HEK293T (cell line): ENCODE data around the gene DDX39B.

Source experiments
- CTCF ChIA-PET: fragments of 350-600 bp; formaldehyde crosslinking; extraction: SDS; loops from one replicate; lab custom pipeline; 2021; ENCODE audit warnings: antibody characterized with exemption, inconsistent platforms; lab: Yijun Ruan, JAX
- POLR2A ChIA-PET: fragments of 350-600 bp; formaldehyde crosslinking; extraction: SDS; loops from one replicate; lab custom pipeline; 2020; ENCODE audit warnings: antibody characterized with exemption, inconsistent platforms; lab: Yijun Ruan, JAX
- DNase-seq: peaks from one replicate; pipeline ENCODE4 v3.0.0; 2012; ENCODE audit warnings: mixed read lengths; ENCODE audit errors: extremely low spot score
- ARNT ChIP-seq: fragments of 450-650 bp; IDR thresholded peaks from 2 replicates; pipeline ENCODE4 v1.6.1; 2017; ENCODE audit warnings: mild to moderate bottlenecking
- BHLHE40 ChIP-seq: fragments of 450-650 bp; IDR thresholded peaks from 2 replicates; pipeline ENCODE4 v1.6.1; 2016; ENCODE audit warnings: mild to moderate bottlenecking, moderate library complexity, borderline replicate concordance
- CTBP1 ChIP-seq: fragments of 450-650 bp; IDR thresholded peaks from 2 replicates; pipeline ENCODE4 v1.6.1; 2016; ENCODE audit warnings: borderline replicate concordance
- ELF4 ChIP-seq: fragments of 450-650 bp; IDR thresholded peaks from 2 replicates; pipeline ENCODE4 v1.6.1; 2017; ENCODE audit warnings: antibody characterized with exemption
- FOXA1 ChIP-seq: fragments of 450-650 bp; IDR thresholded peaks from 2 replicates; pipeline ENCODE4 v1.6.1; 2016; ENCODE audit warnings: mild to moderate bottlenecking
- FOXK2 ChIP-seq: fragments of 450-650 bp; IDR thresholded peaks from 2 replicates; pipeline ENCODE4 v1.6.1; 2016; ENCODE audit warnings: mild to moderate bottlenecking
- FOXM1 ChIP-seq: fragments of 450-650 bp; IDR thresholded peaks from 2 replicates; pipeline ENCODE4 v1.6.1; 2017; ENCODE audit warnings: mild to moderate bottlenecking, borderline replicate concordance
- HDGF ChIP-seq: fragments of 450-650 bp; IDR thresholded peaks from 2 replicates; pipeline ENCODE4 v1.6.1; 2017; ENCODE audit warnings: antibody characterized with exemption, borderline replicate concordance
- L3MBTL2 ChIP-seq: fragments of 450-650 bp; conservative IDR thresholded peaks from 2 replicates; pipeline ENCODE4 v1.6.1; 2016; ENCODE audit warnings: mild to moderate bottlenecking
- LEF1 ChIP-seq: fragments of 450-650 bp; IDR thresholded peaks from 2 replicates; pipeline ENCODE4 v1.6.1; 2017; ENCODE audit warnings: mild to moderate bottlenecking, borderline replicate concordance
- NFRKB ChIP-seq: fragments of 450-650 bp; IDR thresholded peaks from 2 replicates; pipeline ENCODE4 v1.6.1; 2016; ENCODE audit warnings: mild to moderate bottlenecking, moderate library complexity
- SP1 ChIP-seq: fragments of 450-650 bp; IDR thresholded peaks from 2 replicates; pipeline ENCODE4 v1.6.1; 2017
- SUZ12 ChIP-seq: fragments of 450-650 bp; IDR thresholded peaks from 2 replicates; pipeline ENCODE4 v1.6.1; 2016; ENCODE audit warnings: mild to moderate bottlenecking
- TARDBP ChIP-seq: fragments of 450-650 bp; IDR thresholded peaks from 2 replicates; pipeline ENCODE4 v1.6.1; 2016
- ZNF384 ChIP-seq: fragments of 450-650 bp; IDR thresholded peaks from 2 replicates; pipeline ENCODE4 v1.6.1; 2016
- TF ChIP-seq, protein P1 (sequence below): fragments of 450-650 bp; IDR thresholded peaks from 2 replicates; pipeline ENCODE4 v1.6.1; 2016

The DDX39B gene

DNA sequence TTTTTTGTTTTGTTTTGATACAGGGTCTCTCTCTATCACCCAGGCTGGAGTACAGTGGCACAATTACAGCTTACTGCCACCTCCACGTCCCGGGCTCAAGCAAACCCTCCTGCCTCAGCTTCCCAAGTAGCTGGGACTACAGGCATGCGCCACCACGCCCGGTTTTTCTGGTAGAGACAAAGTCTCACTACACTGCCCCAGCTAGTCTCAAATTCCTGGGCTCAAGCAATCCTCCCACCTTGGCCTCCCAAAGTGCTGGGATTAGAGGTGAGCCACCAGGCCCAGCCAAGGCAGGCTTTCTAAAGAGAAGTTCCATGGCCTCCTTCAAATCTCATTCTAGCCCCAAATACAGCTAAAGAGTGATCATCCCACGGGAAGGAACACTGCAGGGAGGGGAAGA, 7.8 kb downstream of the DDX39B start:
- TF ChIP-seq, protein P1, sequence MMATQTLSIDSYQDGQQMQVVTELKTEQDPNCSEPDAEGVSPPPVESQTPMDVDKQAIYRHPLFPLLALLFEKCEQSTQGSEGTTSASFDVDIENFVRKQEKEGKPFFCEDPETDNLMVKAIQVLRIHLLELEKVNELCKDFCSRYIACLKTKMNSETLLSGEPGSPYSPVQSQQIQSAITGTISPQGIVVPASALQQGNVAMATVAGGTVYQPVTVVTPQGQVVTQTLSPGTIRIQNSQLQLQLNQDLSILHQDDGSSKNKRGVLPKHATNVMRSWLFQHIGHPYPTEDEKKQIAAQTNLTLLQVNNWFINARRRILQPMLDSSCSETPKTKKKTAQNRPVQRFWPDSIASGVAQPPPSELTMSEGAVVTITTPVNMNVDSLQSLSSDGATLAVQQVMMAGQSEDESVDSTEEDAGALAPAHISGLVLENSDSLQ: no peak
- TF ChIP-seq LEF1: no peak
- no peak for TF ChIP-seq HDGF
- TF ChIP-seq BHLHE40: no peak
- no peak for TF ChIP-seq FOXK2
- TF ChIP-seq ARNT: no peak
- no peak for TF ChIP-seq CTBP1
- TF ChIP-seq ZNF384: no peak
- no peak for TF ChIP-seq TARDBP
- no peak for TF ChIP-seq SP1
- no peak for TF ChIP-seq FOXM1
- POLR2A ChIA-PET: no interaction called here
- CTCF ChIA-PET: no interaction called here
- DNase-seq: no peak

DNA sequence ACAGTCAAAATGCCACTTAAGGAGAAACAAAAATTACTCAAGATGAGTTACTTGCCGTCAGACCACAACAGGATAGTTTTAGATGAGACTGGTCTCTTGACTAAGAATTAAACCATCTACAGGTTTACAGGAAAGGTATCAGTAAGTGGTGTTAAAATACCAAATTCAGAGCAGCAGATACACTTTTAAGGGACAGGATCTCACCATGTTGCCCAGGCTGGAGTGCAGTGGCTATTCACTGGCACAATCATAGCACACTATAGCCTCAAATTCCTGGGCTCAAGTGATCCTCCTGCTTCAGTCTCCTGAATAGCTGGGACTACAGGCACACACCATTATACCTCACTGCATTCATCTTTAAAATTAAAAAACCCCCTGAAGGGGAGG, 8.4 kb downstream of the DDX39B start:
- CTCF ChIA-PET: no interaction called here
- POLR2A ChIA-PET: no interaction called here
- no peak for DNase-seq
- TF ChIP-seq BHLHE40: no peak
- no peak for TF ChIP-seq CTBP1
- TF ChIP-seq ARNT: no peak
- no peak for TF ChIP-seq FOXA1
- no peak for TF ChIP-seq TARDBP
- TF ChIP-seq ZNF384: no peak
- TF ChIP-seq SUZ12: no peak
- no peak for TF ChIP-seq FOXM1
- no peak for TF ChIP-seq SP1
- TF ChIP-seq NFRKB: no peak
- TF ChIP-seq ELF4: no peak

DNA sequence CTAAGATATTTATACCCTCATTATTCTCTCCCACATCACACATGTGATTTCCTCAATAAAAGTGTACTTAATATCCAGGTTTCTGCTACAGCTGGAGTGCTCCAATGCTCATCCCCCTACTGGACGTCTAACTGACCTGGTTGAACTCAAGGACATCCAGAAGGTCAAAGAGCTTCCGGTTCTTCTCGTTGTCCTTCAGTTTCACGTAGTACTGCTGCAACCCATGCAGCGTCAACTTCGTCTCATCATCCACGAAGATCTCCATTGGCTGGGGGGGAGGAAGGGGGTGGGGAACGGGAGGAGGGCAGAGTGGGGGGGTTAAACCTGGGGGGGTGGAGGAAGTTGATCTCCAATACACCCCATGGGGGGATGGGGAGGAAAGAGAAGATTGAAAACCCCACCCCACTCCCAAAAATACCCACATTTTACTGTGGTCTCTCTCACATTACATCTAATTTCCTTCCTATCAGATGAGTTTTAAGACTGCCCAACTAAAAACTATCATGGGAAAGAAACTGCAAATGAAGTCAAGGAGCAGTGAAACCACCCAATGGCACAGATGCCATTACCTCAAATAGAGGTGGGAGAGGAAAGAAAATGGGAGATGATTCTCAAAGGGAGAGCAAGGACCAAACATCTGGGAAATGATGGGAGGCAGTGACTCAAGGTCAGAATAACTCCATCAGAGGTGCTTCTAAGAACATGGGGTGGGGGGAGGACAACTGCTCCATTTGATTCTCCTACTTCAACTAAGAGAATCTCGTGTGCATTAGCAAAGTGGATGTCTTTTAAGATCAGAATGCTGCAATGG, 9.0 kb downstream of the DDX39B start:
- TF ChIP-seq CTBP1 (no peak), ARNT (no peak), FOXA1 (no peak), LEF1 (no peak), SP1 (no peak), TARDBP (no peak), HDGF (no peak), FOXM1 (no peak), L3MBTL2 (no peak), NFRKB (no peak), SUZ12 (no peak), FOXK2 (no peak), BHLHE40 (no peak)
- TF ChIP-seq, protein P1: no peak
- no peak for DNase-seq
- POLR2A ChIA-PET: interaction anchor here (1.0 to 8.4 kb wide), 4 partner anchors 8 to 38 kb away, joined by 3 to 114 read pairs (median 7); partner anchors contain the start of gene DDX39B
- CTCF ChIA-PET: interaction anchor here (0.6 kb wide), 2 partner anchors 9 to 291 kb away, joined by 3 read pairs; partner anchors contain the start of gene DDX39B

DNA sequence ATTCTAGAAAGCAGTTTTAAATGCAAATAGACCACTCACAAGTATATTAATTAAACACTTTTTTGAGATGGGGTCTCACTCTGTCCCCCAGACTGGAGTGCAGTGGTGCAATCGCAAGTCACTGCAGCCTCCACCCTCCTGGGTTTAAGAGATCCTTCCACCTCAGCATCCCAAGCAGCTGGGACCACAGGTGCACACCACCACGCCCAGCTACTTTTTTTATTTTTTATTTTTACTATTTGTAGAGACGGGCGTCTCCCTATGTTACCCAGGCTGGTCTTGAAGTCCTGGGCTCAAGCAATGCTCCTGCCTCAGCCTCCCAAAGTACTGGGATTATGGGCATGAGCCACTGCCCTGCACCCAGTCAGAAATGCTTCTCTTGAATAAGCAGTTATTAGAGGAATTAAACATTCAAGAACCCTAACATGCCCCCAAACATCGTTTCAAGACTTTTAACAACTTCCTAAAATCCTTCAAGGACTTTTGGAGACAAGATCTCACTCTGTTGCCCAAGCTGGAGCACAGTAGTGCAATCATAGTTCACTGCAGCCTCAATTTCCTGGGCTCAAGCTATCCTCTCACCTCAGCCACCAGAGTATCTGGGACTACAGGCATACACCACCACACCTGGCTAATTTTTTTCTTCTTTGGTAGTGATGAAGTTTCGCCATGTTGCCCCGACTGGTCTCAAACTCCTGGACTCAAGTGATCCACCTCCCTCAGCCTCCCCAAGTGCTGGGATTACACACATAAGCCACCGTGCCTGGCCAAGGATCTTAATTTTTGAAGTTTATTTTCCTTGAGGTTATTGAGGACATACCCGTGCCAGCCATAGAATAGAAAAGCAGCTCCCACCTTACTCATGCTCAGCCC, 9.8 kb downstream of the DDX39B start:
- ChIA-PET CTCF (interaction anchor here (0.6 to 0.7 kb wide), 4 partner anchors 9 to 292 kb away, joined by 3 read pairs; partner anchors contain the start of genes ATP6V1G2 and DDX39B), POLR2A (interaction anchor here (1.0 to 8.4 kb wide), 5 partner anchors 8 to 37 kb away, joined by 3 to 114 read pairs (median 3); partner anchors contain the start of gene DDX39B)
- DNase-seq: no peak
- TF ChIP-seq ZNF384 (no peak), CTBP1 (no peak), NFRKB (no peak), FOXK2 (no peak), SP1 (no peak), LEF1 (no peak), ARNT (no peak), ELF4 (no peak), L3MBTL2 (no peak), SUZ12 (no peak), FOXM1 (no peak), HDGF (no peak)
- TF ChIP-seq, protein P1: no peak

DNA sequence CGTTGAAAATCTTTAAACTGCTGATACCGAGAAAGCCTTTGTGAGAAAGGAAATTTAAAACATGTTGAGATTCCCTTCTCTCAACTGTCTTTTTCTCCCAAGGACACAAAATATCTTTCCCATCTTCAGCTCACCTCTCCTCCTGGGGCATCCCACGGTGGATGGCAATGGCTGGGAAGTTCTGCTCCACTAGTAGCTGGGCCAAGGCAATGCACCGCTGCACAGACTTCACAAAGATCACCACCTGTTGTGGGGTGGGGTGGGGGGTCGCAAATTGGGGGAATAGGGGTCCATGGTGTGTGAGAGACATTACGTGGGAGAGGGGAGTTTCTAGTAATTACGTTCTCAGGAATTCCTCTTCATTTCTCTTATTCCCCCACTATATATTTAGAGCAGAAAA, 10.6 kb downstream of the DDX39B start:
- no peak for DNase-seq
- CTCF ChIA-PET: interaction anchor here (0.6 kb wide), 1 partner anchor 15 kb away, joined by 3 read pairs; the partner anchor contains the start of gene ATP6V1G2
- no peak for TF ChIP-seq NFRKB
- no peak for TF ChIP-seq CTBP1
- no peak for TF ChIP-seq ARNT
- TF ChIP-seq, protein P1: no peak
- TF ChIP-seq L3MBTL2: no peak
- TF ChIP-seq SP1: no peak
- TF ChIP-seq FOXM1: no peak
- TF ChIP-seq ELF4: no peak
- no peak for TF ChIP-seq FOXK2
- TF ChIP-seq SUZ12: no peak
- POLR2A ChIA-PET: interaction anchor here (1.0 to 8.4 kb wide), 4 partner anchors 10 to 36 kb away, joined by 3 to 114 read pairs (median 7); partner anchors contain the start of gene DDX39B
